Lung (tissue), 12 donors: Measurements from ENCODE around the gene ATG5. TPM values are rescaled to one million over a fixed set of nuclear protein-coding genes. Genes with fewer than 3 reads are reported as not detected.

Experiments used
- ATAC-seq: fragments of 200-7000 bp; cut with Tn5 transposase; one replicate; pipeline ENCODE4 v1.9.1; 2020; ENCODE audit warnings: moderate number of reproducible peaks; ENCODE audit not compliant: insufficient read depth, low FRiP score
- DNase-seq, 3 donors: peaks; one replicate each; pipeline ENCODE4 v3.0.0-alpha.2; 2013 to 2017
- H3K27ac ChIP-seq, 2 donors: one replicate each; pipeline ENCODE4 v1.5.1; 2013; ENCODE audit warnings: mild to moderate bottlenecking in 2 of 2, moderate library complexity in 2 of 2, control low read depth in 1 of 2, inconsistent platforms in 1 of 2, low read depth in 1 of 2, low read length in 1 of 2
- H3K27me3 ChIP-seq, 3 donors: one replicate each; pipeline ENCODE4 v1.5.1; 2013; ENCODE audit warnings: low read length in 2 of 3; ENCODE audit not compliant: control insufficient read depth in 3 of 3, insufficient read depth in 3 of 3
- H3K36me3 ChIP-seq, 4 donors: one replicate each; pipeline ENCODE4 v1.5.1; 2013; ENCODE audit warnings: low read length in 4 of 4, mild to moderate bottlenecking in 1 of 4, moderate library complexity in 1 of 4; ENCODE audit not compliant: control insufficient read depth in 4 of 4, insufficient read depth in 4 of 4
- H3K4me1 ChIP-seq, 5 donors: one replicate each; pipeline ENCODE4 v1.5.1; 2013; ENCODE audit warnings: low read length in 5 of 5, mild to moderate bottlenecking in 2 of 5, moderate library complexity in 1 of 5; ENCODE audit not compliant: control insufficient read depth in 5 of 5, insufficient read depth in 5 of 5
- H3K4me3 ChIP-seq: one replicate; pipeline ENCODE4 v1.5.1; 2013; ENCODE audit warnings: mild to moderate bottlenecking, control low read depth, moderate library complexity
- H3K9ac ChIP-seq, 2 donors: one replicate each; pipeline ENCODE4 v1.5.1; 2013; ENCODE audit warnings: low read length in 2 of 2, control low read depth in 1 of 2; ENCODE audit not compliant: insufficient read depth in 1 of 2
- H3K9me3 ChIP-seq, 4 donors: one replicate each; pipeline ENCODE4 v1.5.1; 2013; ENCODE audit warnings: low read length in 3 of 4, mild to moderate bottlenecking in 1 of 4, moderate library complexity in 1 of 4; ENCODE audit not compliant: control insufficient read depth in 4 of 4, insufficient read depth in 3 of 4
- CTCF ChIP-seq: IDR thresholded peaks from 2 replicates; pipeline ENCODE4 v1.5.1; 2012; ENCODE audit warnings: mild to moderate bottlenecking; ENCODE audit errors: control extremely low read depth, extremely low read depth
- WGBS, 2 donors: extraction: QIAGEN DNeasy Blood & Tissue Kit; methylation state at CpG; one replicate each; pipeline ENCODE4 v1.1.7; 2013; 5-methylcytosine and 5-hydroxymethylcytosine counted together
- polyA plus RNA-seq, 2 donors: library from polyadenylated mRNA; stranded (reverse); fragments of 200-250 nt; gene quantifications; one replicate each; pipeline ENCODE4 v1.2.1, GENCODE V29; 2013
- total RNA-seq, 2 donors: library from RNA; depleted of rRNA in 1 of 2; stranded (reverse); fragments of >200 nt in 1 of 2; gene quantifications; one replicate each; pipeline ENCODE4 v1.2.1, GENCODE V29; 2014 to 2021
- donor health status: control.
- donor health status: control.
- donor health status: Bipolar disorder and iron deficiency.
- donor health status: healthy.
- donor health status: DM: yes; HTN: yes; CAD: no.

Gene ATG5
- total and polyA plus RNA-seq, 4 donors: 15.0 to 54.2 (median 22.3) TPM

GRCh38 chr6:106161311-106161874 lies 164.2 kb downstream of the ATG5 start:
- Histone ChIP-seq H3K27me3 (no peaks in the 10 kb centered on the region), H3K36me3 (no peaks in the 10 kb centered on the region), H3K4me1 (peaks cover 0 to 17% (median 2%) of the 10 kb centered on the region in 5 donors), H3K9ac (no peak overlapping the region), H3K9me3 (no peaks in the 10 kb centered on the region), H3K4me3 (no peak overlapping the region), H3K27ac (no peak overlapping the region)
- ATAC-seq: no peak
- no peak for TF ChIP-seq CTCF
- WGBS, 2 donors: 86 to 91% methylated on average over 3 of the region's 3 CpGs
- DNase-seq: no peak

GRCh38 chr6:106160189-106160588 lies 165.4 kb downstream of the ATG5 start:
- 82 to 98% methylated on average over 3 of the region's 3 CpGs for WGBS, 2 donors
- Histone ChIP-seq H3K27me3 (no peaks in the 10 kb centered on the region), H3K9me3 (no peaks in the 10 kb centered on the region), H3K9ac (no peak overlapping the region), H3K36me3 (no peaks in the 10 kb centered on the region), H3K27ac (no peak overlapping the region), H3K4me3 (no peak overlapping the region), H3K4me1 (peaks cover 0 to 17% (median 2%) of the 10 kb centered on the region in 5 donors)
- TF ChIP-seq CTCF: no peak
- no peak for ATAC-seq
- DNase-seq: no peak

- peaks cover 0 to 17% (median 2%) of the 10 kb centered on the region in 5 donors for H3K4me1 ChIP-seq
- H3K9ac ChIP-seq: no peak overlapping the region
- 92 to 93% methylated on average over 5 of the region's 5 CpGs for WGBS, 2 donors
- no peak overlapping the region for H3K4me3 ChIP-seq
- no peak for TF ChIP-seq CTCF
- H3K9me3 ChIP-seq: no peaks in the 10 kb centered on the region
- H3K27ac ChIP-seq: no peak overlapping the region
- no peaks in the 10 kb centered on the region for H3K36me3 ChIP-seq
- no peaks in the 10 kb centered on the region for H3K27me3 ChIP-seq
- DNase-seq: no peak
- no peak for ATAC-seq
Observed at GRCh38 chr6:106159531-106159940, 166.0 kb downstream of the ATG5 start.

- H3K9ac ChIP-seq: no peak overlapping the region
- H3K27me3 ChIP-seq: no peaks in the 10 kb centered on the region
- WGBS, 2 donors: 42 to 89% methylated on average over 1 of the region's 1 CpG
- H3K27ac ChIP-seq: no peak overlapping the region
- peaks cover 0 to 13% (median 2%) of the 10 kb centered on the region in 5 donors for H3K4me1 ChIP-seq
- no peaks in the 10 kb centered on the region for H3K36me3 ChIP-seq
- no peak for DNase-seq
- H3K4me3 ChIP-seq: no peak overlapping the region
- TF ChIP-seq CTCF: no peak
- ATAC-seq: no peak
- H3K9me3 ChIP-seq: no peaks in the 10 kb centered on the region
Observed at GRCh38 chr6:106158816-106159215, 166.7 kb downstream of the ATG5 start.
